ENCODE results near the gene BHLHE23.

DNA sequence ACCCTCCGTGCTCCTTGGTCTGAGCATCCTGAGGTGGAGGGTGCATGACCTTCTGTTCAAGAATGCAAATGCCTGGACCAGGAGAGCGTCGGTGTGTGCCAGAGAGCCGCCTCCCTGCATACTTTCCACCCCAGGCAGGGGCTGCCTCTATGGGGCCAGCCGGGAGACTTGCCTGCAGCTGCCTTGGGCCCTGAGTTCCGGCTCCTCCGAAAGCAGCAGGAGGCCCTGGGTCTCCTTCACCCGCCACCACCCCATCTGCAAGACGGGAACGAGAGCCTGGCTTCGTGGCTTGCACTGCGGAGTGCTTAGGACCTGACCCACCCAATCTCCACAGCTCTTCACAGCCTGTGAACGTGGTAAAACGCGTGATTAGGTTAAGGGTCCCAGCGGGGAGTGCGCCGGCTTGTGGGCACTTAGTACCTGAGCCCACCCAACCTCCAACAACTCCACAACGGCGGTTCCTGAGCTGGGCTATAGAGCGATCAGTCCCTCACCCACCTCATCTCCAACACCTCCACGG is 16.4 kb downstream of the BHLHE23 start:
- TF ChIP-seq, protein P1, sequence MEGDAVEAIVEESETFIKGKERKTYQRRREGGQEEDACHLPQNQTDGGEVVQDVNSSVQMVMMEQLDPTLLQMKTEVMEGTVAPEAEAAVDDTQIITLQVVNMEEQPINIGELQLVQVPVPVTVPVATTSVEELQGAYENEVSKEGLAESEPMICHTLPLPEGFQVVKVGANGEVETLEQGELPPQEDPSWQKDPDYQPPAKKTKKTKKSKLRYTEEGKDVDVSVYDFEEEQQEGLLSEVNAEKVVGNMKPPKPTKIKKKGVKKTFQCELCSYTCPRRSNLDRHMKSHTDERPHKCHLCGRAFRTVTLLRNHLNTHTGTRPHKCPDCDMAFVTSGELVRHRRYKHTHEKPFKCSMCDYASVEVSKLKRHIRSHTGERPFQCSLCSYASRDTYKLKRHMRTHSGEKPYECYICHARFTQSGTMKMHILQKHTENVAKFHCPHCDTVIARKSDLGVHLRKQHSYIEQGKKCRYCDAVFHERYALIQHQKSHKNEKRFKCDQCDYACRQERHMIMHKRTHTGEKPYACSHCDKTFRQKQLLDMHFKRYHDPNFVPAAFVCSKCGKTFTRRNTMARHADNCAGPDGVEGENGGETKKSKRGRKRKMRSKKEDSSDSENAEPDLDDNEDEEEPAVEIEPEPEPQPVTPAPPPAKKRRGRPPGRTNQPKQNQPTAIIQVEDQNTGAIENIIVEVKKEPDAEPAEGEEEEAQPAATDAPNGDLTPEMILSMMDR (IDR thresholded peaks at IDR 0.05; ENCODE audit: low read length), result no peak
- no peak for TF ChIP-seq EZH2 (optimal IDR thresholded peaks at IDR 0.05; ENCODE audit: low read depth, low read length)
- no peak for TF ChIP-seq EZH2phosphoT487 (IDR thresholded peaks at IDR 0.05; ENCODE audit: low read length)

Measured in MM.1S (cell line).